ENCODE results near the gene ITPRID2.

The ITPRID2 gene

DNA sequence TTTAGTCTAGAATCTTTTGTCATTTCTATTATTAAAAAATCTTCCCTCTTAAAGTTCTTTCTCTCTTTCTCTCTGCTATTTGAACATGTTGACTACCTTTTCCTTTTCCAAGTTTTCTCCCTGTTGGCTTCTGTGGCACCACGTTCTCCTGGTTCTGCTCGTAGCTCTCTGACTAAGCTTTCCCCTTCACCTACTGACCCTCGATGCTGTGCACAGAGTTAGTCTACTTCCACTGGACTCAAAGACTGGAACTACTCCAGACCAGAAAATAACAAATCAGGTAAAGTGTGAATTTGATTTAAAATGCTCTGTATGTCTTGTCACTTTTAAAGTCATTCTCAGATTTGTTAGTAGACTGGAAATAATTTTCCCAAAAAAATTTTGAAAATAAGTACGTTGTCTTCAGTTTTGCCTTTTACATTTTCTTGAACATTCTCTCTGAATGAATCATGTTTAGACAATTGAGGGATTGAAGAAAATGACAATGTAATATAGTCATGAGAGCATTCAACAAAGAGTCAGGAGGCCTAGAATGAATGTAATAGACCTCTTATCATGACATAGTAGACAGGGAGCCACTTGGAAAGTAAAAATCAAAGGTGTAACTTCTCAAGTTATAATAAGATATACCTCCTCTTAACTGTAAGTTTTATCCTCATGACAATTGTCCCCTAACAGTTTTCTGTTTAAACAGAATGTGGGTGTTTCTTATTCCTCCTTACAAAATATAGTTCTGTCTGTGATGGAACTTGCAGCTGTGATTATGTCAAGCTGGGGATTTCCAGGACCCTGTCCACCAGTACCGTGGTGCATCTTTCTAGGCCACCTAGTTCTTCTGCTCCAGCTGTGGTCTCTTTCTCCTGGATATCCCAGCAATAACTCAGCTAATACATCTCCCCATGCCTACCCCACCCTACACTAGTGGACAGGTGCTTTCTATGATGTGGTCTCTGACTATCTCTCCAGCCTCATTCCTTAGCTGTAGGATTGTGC, 25.5 kb downstream of the ITPRID2 start:
- no peak for DNase-seq (ENCODE audit: extremely low spot score)
- CTCF ChIA-PET: interaction anchor here (1.2 to 1.7 kb wide), 5 partner anchors 8 to 38 kb away, joined by 3 to 7 read pairs (median 4); no protein-coding TSS in a partner anchor

DNA sequence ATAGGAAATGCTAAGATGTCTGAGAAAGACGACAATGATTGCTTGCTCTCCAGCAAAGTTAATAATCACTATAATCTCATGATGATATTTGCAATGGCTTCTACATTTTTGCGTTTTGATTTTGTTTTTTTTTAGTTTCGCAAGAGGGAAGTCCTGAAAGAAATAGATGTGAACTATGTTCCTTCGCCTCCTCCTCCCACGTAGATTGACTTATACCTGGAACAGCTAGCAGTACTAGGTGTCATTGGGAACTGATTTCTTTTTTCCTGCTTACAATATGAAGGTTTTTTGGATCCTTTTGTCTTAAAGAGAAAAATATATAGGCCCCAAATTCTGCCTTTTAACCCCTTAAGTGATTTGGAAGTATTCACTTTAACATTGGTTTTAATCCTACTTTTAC, 26.7 kb downstream of the ITPRID2 start:
- ChIA-PET CTCF (interaction anchor here (0.8 to 1.6 kb wide), 2 partner anchors 8 to 14 kb away, joined by 3 read pairs; no protein-coding TSS in a partner anchor), POLR2A (no interaction called here)
- no peak for DNase-seq (ENCODE audit: extremely low spot score)
- TF ChIP-seq CTCF (IDR thresholded peaks at IDR 0.05; ENCODE audit: control extremely low read depth, extremely low read depth, low read depth, missing control alignments): no peak

More for the DNA sequence above, 25.5 kb downstream of the ITPRID2 start:
- POLR2A ChIA-PET: no interaction called here
- no peak for TF ChIP-seq CTCF (IDR thresholded peaks at IDR 0.05; ENCODE audit: control extremely low read depth, extremely low read depth, low read depth, missing control alignments)

- TF ChIP-seq CTCF (IDR thresholded peaks at IDR 0.05; ENCODE audit: control extremely low read depth, extremely low read depth, low read depth, missing control alignments): no peak
- no peak for DNase-seq (ENCODE audit: extremely low spot score)
- CTCF ChIA-PET: interaction anchor here (1.1 to 1.6 kb wide), 3 partner anchors 12 to 18 kb away, joined by 3 to 4 read pairs (median 3); no protein-coding TSS in a partner anchor
- POLR2A ChIA-PET: no interaction called here
Measured at GRCh38 chr2:181923121-181923520, 31.6 kb downstream of the ITPRID2 start.

DNA sequence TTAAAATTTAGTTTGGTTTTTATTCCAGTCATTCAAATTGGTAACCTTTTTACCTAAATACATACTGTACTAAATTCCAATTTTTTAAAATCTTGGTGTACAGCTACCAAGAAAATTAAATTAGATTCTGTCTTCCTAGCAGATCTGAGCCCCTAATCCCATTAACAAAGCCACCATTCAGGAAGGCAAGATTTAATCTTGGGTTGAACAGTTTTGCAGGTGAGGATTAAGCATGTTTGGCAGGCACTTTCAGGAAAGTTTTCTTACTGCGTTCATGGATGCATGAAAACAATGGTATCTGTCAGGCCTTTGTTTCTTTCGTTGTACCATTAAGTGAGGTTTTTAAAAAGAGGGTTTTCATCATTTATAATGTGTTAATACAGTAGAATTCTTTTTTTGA, 32.8 kb downstream of the ITPRID2 start:
- TF ChIP-seq CTCF (IDR thresholded peaks at IDR 0.05; ENCODE audit: control extremely low read depth, extremely low read depth, low read depth, missing control alignments): no peak
- ChIA-PET CTCF (interaction anchor here (1.5 to 1.9 kb wide), 2 partner anchors 9 to 31 kb away, joined by 3 to 5 read pairs; no protein-coding TSS in a partner anchor), POLR2A (no interaction called here)
- DNase-seq (ENCODE audit: extremely low spot score): no peak

DNA sequence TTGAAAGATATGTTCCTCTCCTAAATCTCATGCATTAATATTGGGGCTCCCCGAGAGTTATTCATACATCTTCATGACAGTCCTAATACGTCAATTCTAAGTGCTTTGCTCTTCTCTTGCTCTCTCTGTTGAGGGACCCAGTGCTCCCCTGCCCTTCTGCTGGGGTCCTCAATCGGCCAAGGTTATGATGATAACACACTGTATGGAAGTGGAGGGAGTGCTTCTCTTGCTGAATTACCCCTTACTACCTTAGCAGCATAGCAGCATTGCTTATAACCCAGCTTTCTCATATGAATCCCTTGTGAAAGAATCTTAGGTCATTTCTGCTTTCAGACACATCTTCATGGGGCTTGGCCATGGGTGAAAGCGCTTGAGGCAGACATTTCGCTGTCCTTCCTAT, 43.2 kb downstream of the ITPRID2 start:
- TF ChIP-seq CTCF (IDR thresholded peaks at IDR 0.05; ENCODE audit: control extremely low read depth, extremely low read depth, low read depth, missing control alignments): no peak
- no peak for DNase-seq (ENCODE audit: extremely low spot score)
- CTCF ChIA-PET: interaction anchor here (0.7 kb wide), 1 partner anchor 12 kb away, joined by 3 read pairs; no protein-coding TSS in a partner anchor
- POLR2A ChIA-PET: no interaction called here

- POLR2A ChIA-PET: no interaction called here
- TF ChIP-seq CTCF (IDR thresholded peaks at IDR 0.05; ENCODE audit: control extremely low read depth, extremely low read depth, low read depth, missing control alignments): no peak
- DNase-seq (ENCODE audit: extremely low spot score): no peak
- CTCF ChIA-PET: interaction anchor here (0.9 to 2.3 kb wide), 6 partner anchors 10 to 222 kb away, joined by 3 to 17 read pairs (median 5); no protein-coding TSS in a partner anchor
Measured at GRCh38 chr2:181937473-181937872, 45.9 kb downstream of the ITPRID2 start.
